MM.1S (cell line): Measurements from ENCODE around the gene EIF5.

ENCODE experiments used
- CTCF ChIP-seq: fragments of 300-600 bp; sonication (generic); IDR thresholded peaks from 2 replicates; pipeline ENCODE4 v1.5.1; 2016; ENCODE audit warnings: antibody characterized with exemption, low read length, mixed read lengths
- EZH2 ChIP-seq: fragments of 300-600 bp; sonication (generic); optimal IDR thresholded peaks from 2 replicates; pipeline ENCODE3; 2017; ENCODE audit warnings: low read depth, mild to moderate bottlenecking, antibody characterized with exemption, low read length, mixed read lengths

- TF ChIP-seq EZH2, result no peak
- TF ChIP-seq CTCF, result no peak
Measured at GRCh38 chr14:103304706-103305105, 29.3 kb upstream of the EIF5 start.
